GM19455 (cell line): ENCODE data around the gene EEF1A2.
"Not testable (repeated sequence)": the region's sequence is repeated elsewhere in the genome, so short reads cannot be mapped to it uniquely, and the experiment has no call there.

ENCODE experiments used
- ATAC-seq: cut with Tn5 transposase; IDR thresholded peaks from one replicate; pipeline ENCODE4 v1.9.1; 2021; ENCODE audit not compliant: unreplicated experiment

The EEF1A2 gene

GRCh38 chr20:63488315-63489251, 10.3 kb downstream of the EEF1A2 start:
- ATAC-seq: no peak

GRCh38 chr20:63487781-63488241, 11.1 kb downstream of the EEF1A2 start:
- no peak for ATAC-seq

GRCh38 chr20:63487116-63487764, 11.6 kb downstream of the EEF1A2 start:
- no peak for ATAC-seq

GRCh38 chr20:63486300-63486855, 12.5 kb downstream of the EEF1A2 start:
- ATAC-seq: no peak

GRCh38 chr20:63484651-63485403, 14.1 kb downstream of the EEF1A2 start:
- ATAC-seq: no peak

- ATAC-seq: no peak
Observed at GRCh38 chr20:63484236-63484635, 14.6 kb downstream of the EEF1A2 start.

- ATAC-seq: no peak
Observed at GRCh38 chr20:63483834-63484233, 15.0 kb downstream of the EEF1A2 start.

- no peak for ATAC-seq
Observed at GRCh38 chr20:63482021-63482587, 16.8 kb downstream of the EEF1A2 start.

- no peak for ATAC-seq
Observed at GRCh38 chr20:63481503-63481902, 17.4 kb downstream of the EEF1A2 start.

GRCh38 chr20:63479695-63480419, 19.0 kb downstream of the EEF1A2 start:
- ATAC-seq: not testable (repeated sequence)

- ATAC-seq: no peak
Observed at GRCh38 chr20:63478346-63479302, 20.3 kb downstream of the EEF1A2 start.

GRCh38 chr20:63477944-63478343, 20.9 kb downstream of the EEF1A2 start:
- no peak for ATAC-seq

- ATAC-seq: no peak
Observed at GRCh38 chr20:63477061-63477616, 21.7 kb downstream of the EEF1A2 start.

- no peak for ATAC-seq
Observed at GRCh38 chr20:63475209-63475608, 23.7 kb downstream of the EEF1A2 start.

- ATAC-seq: no peak
Observed at GRCh38 chr20:63473555-63474449, 25.1 kb downstream of the EEF1A2 start.

GRCh38 chr20:63472862-63473390, 26.0 kb downstream of the EEF1A2 start:
- no peak for ATAC-seq
